Upper lobe of right lung (tissue), 1 donor: ENCODE results near the gene DNAH2. TPM values are rescaled to one million over a fixed set of nuclear protein-coding genes. Genes with fewer than 3 reads are reported as not detected.
A peak's percentile ranks its signal among the peaks of the same experiment; 100 is the strongest.

Source experiments
- ATAC-seq: fragments of 200-7000 bp; cut with Tn5 transposase; one replicate; pipeline ENCODE4 v1.9.1; 2020; ENCODE audit warnings: mild to moderate bottlenecking, moderate library complexity
- DNase-seq: peaks from one replicate; pipeline ENCODE4 v3.0.0-alpha.2; 2020
- H3K27ac ChIP-seq: fragments of 200-600 bp; one replicate; pipeline ENCODE4 v1.8.0; 2022
- H3K27me3 ChIP-seq: fragments of 200-600 bp; one replicate; pipeline ENCODE4 v1.8.0; 2022; ENCODE audit warnings: mild to moderate bottlenecking
- H3K36me3 ChIP-seq: fragments of 200-600 bp; one replicate; pipeline ENCODE4 v1.8.0; 2022
- H3K4me1 ChIP-seq: fragments of 200-600 bp; one replicate; pipeline ENCODE4 v1.8.0; 2022
- H3K4me3 ChIP-seq: fragments of 200-600 bp; one replicate; pipeline ENCODE4 v1.8.0; 2022; ENCODE audit warnings: mild to moderate bottlenecking
- H3K9me3 ChIP-seq: fragments of 200-600 bp; one replicate; pipeline ENCODE4 v1.8.0; 2022
- CTCF ChIP-seq: fragments of 200-600 bp; IDR thresholded peaks from one replicate; pipeline ENCODE4 v1.8.0; 2022; ENCODE audit warnings: antibody characterized with exemption
- intact Hi-C: fragments of 100-400 bp; cut with DNase I; formaldehyde crosslinking; loops from one replicate; pipeline ENCODE4 v1.11.0; 2022
- total RNA-seq: library from RNA; stranded (reverse); fragmentation: NEBNext Ultra II Directional; extraction: Animal tissue kit (Norgen Biotek cat#: 25700); gene quantifications from one replicate; pipeline ENCODE4 v1.2.1, GENCODE V29; 2021
- donor health status: DM: no; HTN: yes; CAD: no; lungs with severe emphysema.

DNAH2 gene
- total RNA-seq, 1 donor from 2014 or later, result 0.58 TPM

- intact Hi-C loops, result no loop called here
- ATAC-seq (no peak), DNase-seq (no peak)
- H3K4me1 ChIP-seq, result no peaks in the 10 kb centered on the region
- no peak for TF ChIP-seq CTCF
- H3K27ac ChIP-seq, result no peak overlapping the region
- no peaks in the 10 kb centered on the region for H3K27me3 ChIP-seq
- H3K9me3 ChIP-seq, result peaks cover 5% of the 10 kb centered on the region
- no peak overlapping the region for H3K4me3 ChIP-seq
- H3K36me3 ChIP-seq, result peaks cover 36% of the 10 kb centered on the region
Observed at GRCh38 chr17:7677388-7678067, 40.0 kb upstream of the DNAH2 start.

- H3K9me3 ChIP-seq, result no peaks in the 10 kb centered on the region
- intact Hi-C loops, result no loop called here
- no peak for DNase-seq
- H3K4me3 ChIP-seq, result peak overlapping the region; percentile 71
- peaks cover 23% of the 10 kb centered on the region for H3K4me1 ChIP-seq
- H3K27me3 ChIP-seq, result no peaks in the 10 kb centered on the region
- H3K27ac ChIP-seq, result peak overlapping the region; percentile 100
- H3K36me3 ChIP-seq, result no peaks in the 10 kb centered on the region
- TF ChIP-seq CTCF, result no peak
- ATAC-seq, result no peak
Observed at GRCh38 chr17:7684851-7685532, 32.6 kb upstream of the DNAH2 start.

GRCh38 chr17:7685533-7686221, 31.9 kb upstream of the DNAH2 start:
- Histone ChIP-seq H3K27ac (peak overlapping the region; percentile 100), H3K4me3 (peak overlapping the region; percentile 71), H3K27me3 (no peaks in the 10 kb centered on the region), H3K9me3 (no peaks in the 10 kb centered on the region), H3K4me1 (peaks cover 23% of the 10 kb centered on the region), H3K36me3 (no peaks in the 10 kb centered on the region)
- peak; percentile 97 for DNase-seq
- TF ChIP-seq CTCF, result no peak
- ATAC-seq, result peak; percentile 85
- intact Hi-C loops, result no loop called here

GRCh38 chr17:7686222-7687071, 31.1 kb upstream of the DNAH2 start:
- H3K36me3 ChIP-seq, result no peaks in the 10 kb centered on the region
- intact Hi-C loops, result no loop called here
- H3K4me1 ChIP-seq, result peaks cover 23% of the 10 kb centered on the region
- H3K4me3 ChIP-seq, result peak overlapping the region; percentile 71
- no peaks in the 10 kb centered on the region for H3K9me3 ChIP-seq
- TF ChIP-seq CTCF, result no peak
- H3K27ac ChIP-seq, result peak overlapping the region; percentile 100
- DNase-seq, result peak; percentile 86
- H3K27me3 ChIP-seq, result no peaks in the 10 kb centered on the region
- ATAC-seq, result peak; percentile 58

- H3K4me1 ChIP-seq, result peaks cover 23% of the 10 kb centered on the region
- H3K27ac ChIP-seq, result peak within 1 kb of the TSS; percentile 100
- no peaks in the 10 kb centered on the region for H3K36me3 ChIP-seq
- no peak for TF ChIP-seq CTCF
- peak within 1 kb of the TSS; percentile 71 for H3K4me3 ChIP-seq
- intact Hi-C loops, result no loop called here
- H3K9me3 ChIP-seq, result no peaks in the 10 kb centered on the region
- no peaks in the 10 kb centered on the region for H3K27me3 ChIP-seq
- ATAC-seq (peak; percentile 73), DNase-seq (peak; percentile 89)
Observed at GRCh38 chr17:7687072-7687907, 30.3 kb upstream of the DNAH2 start, which contains the start of gene TP53. TSS of gene TP53 (minus strand) at chr17:7687490. CDS start at chr17:7676594, 10,896 bp downstream.
